ENCODE data around the gene LTB4R.

LTB4R gene

GRCh38 chr14:24310646-24311604 lies at the start of gene LTB4R:
TSS of gene LTB4R (plus strand) at chr14:24311502. CDS start at chr14:24315652, 4,150 bp downstream.
- DNase-seq (ENCODE audit: low spot score), result peak; percentile 68

- DNase-seq (ENCODE audit: low spot score), result no peak
These were observed 49.4 kb upstream of the LTB4R start for GRCh38 chr14:24261969-24262327.

GRCh38 chr14:24262821-24263733 lies 48.2 kb upstream of the LTB4R start, which contains the start of gene TGM1:
TSS of gene TGM1 (minus strand) at chr14:24263177. CDS start at chr14:24262352, 825 bp downstream.
- DNase-seq (ENCODE audit: low spot score), result no peak

GRCh38 chr14:24263848-24264247 lies 47.5 kb upstream of the LTB4R start:
- DNase-seq (ENCODE audit: low spot score), result no peak

GRCh38 chr14:24264298-24264697 lies 47.0 kb upstream of the LTB4R start:
- no peak for DNase-seq (ENCODE audit: low spot score)

GRCh38 chr14:24266344-24267244 lies 44.7 kb upstream of the LTB4R start:
- DNase-seq (ENCODE audit: low spot score), result no peak

- no peak for DNase-seq (ENCODE audit: low spot score)
These were observed 43.8 kb upstream of the LTB4R start for GRCh38 chr14:24267516-24267915.

GRCh38 chr14:24268225-24268624 lies 43.1 kb upstream of the LTB4R start:
- no peak for DNase-seq (ENCODE audit: low spot score)

GRCh38 chr14:24269368-24269767 lies 41.9 kb upstream of the LTB4R start:
- DNase-seq (ENCODE audit: low spot score), result no peak

- no peak for DNase-seq (ENCODE audit: low spot score)
These were observed 41.3 kb upstream of the LTB4R start for GRCh38 chr14:24269910-24270536.

GRCh38 chr14:24270537-24271133 lies 40.7 kb upstream of the LTB4R start:
- no peak for DNase-seq (ENCODE audit: low spot score)

GRCh38 chr14:24271134-24271833 lies 40.0 kb upstream of the LTB4R start, which contains the start of gene RABGGTA:
TSS of gene RABGGTA (minus strand) at chr14:24271597. CDS start at chr14:24271115, 482 bp downstream.
- DNase-seq (ENCODE audit: low spot score), result peak; percentile 91

GRCh38 chr14:24271834-24272263 lies 39.5 kb upstream of the LTB4R start:
- no peak for DNase-seq (ENCODE audit: low spot score)

- DNase-seq (ENCODE audit: low spot score), result no peak
These were observed 38.8 kb upstream of the LTB4R start for GRCh38 chr14:24272467-24272866.

GRCh38 chr14:24273422-24273998 lies 37.8 kb upstream of the LTB4R start:
- no peak for DNase-seq (ENCODE audit: low spot score)

- peak; percentile 91 for DNase-seq (ENCODE audit: low spot score)
These were observed 37.2 kb upstream of the LTB4R start for GRCh38 chr14:24274101-24274543.

- DNase-seq (ENCODE audit: low spot score), result no peak
These were observed 34.2 kb upstream of the LTB4R start for GRCh38 chr14:24277071-24277470.

GRCh38 chr14:24277606-24278321 lies 33.5 kb upstream of the LTB4R start:
- no peak for DNase-seq (ENCODE audit: low spot score)

GRCh38 chr14:24278424-24278823 lies 32.9 kb upstream of the LTB4R start:
- DNase-seq (ENCODE audit: low spot score), result no peak

All from activated CD4-positive, alpha-beta T cell treated with anti-CD3 and anti-CD28 coated beads, Interleukin-2, Interleukin-4, amounts not matched to agents 100 ng/mL and 50 ng/mL, durations not matched to agents 16 hours and 8 hours (primary cell).